Body of pancreas (tissue), 4 donors: ENCODE measurements around the gene POU2F2. TPM values are rescaled to one million over a fixed set of nuclear protein-coding genes. Genes with fewer than 3 reads are reported as not detected.

ENCODE experiments used
- ATAC-seq: fragments of 150-250 bp; one replicate; pipeline ENCODE4 v1.9.1; 2016
- DNase-seq, 4 donors: peaks; one replicate each; pipeline ENCODE4 v3.0.0-alpha.2; 2019
- H3K27ac ChIP-seq, 4 donors: fragments of 200-600 bp; sonication (generic); 1 replicate in 3 of 4; 2 replicates in 1 of 4; pipeline versions ENCODE4 v1.5.1 to v1.6.1; 2016 to 2019; ENCODE audit warnings: mild to moderate bottlenecking in 1 of 4, mixed read lengths in 1 of 4, moderate library complexity in 1 of 4
- H3K27me3 ChIP-seq, 2 donors: fragments of 200-600 bp; sonication (generic); one replicate each; pipeline ENCODE4 v1.6.0; 2016; ENCODE audit warnings: mild to moderate bottlenecking in 1 of 2
- H3K36me3 ChIP-seq, 2 donors: fragments of 200-600 bp; sonication (generic); replicated peaks in 1 of 2; 2 replicates each; pipeline ENCODE4 v1.5.1; 2016; ENCODE audit warnings: low read depth in 2 of 2; ENCODE audit not compliant: insufficient read depth in 1 of 2
- H3K4me1 ChIP-seq: fragments of 200-600 bp; sonication (generic); one replicate; pipeline ENCODE4 v1.6.0; 2016
- H3K4me3 ChIP-seq, 2 donors: fragments of 200-600 bp; sonication (generic); 1 replicate in 1 of 2; 2 replicates in 1 of 2; pipeline ENCODE4 v1.5.1; 2016 to 2019
- H3K9me3 ChIP-seq, 3 donors: fragments of 200-600 bp; sonication (generic); 1 replicate in 2 of 3; 2 replicates in 1 of 3; pipeline ENCODE4 v1.5.1; 2016
- POLR2A ChIP-seq, 3 donors: fragments of 450-650 bp; IDR thresholded peaks; one replicate each; pipeline ENCODE4 v1.6.1; 2016; ENCODE audit warnings: antibody characterized with exemption in 3 of 3, mild to moderate bottlenecking in 2 of 3
- WGBS, 2 donors: methylation state at CpG; one replicate each; pipeline ENCODE4 v1.1.5; 2017; 5-methylcytosine and 5-hydroxymethylcytosine counted together
- intact Hi-C: fragments of 100-400 bp; cut with DNase I; formaldehyde crosslinking; loops from one replicate; pipeline ENCODE4 v1.15.1; 2023
- total RNA-seq, 2 donors: library from RNA; depleted of rRNA; stranded (reverse); fragments of >200 nt; gene quantifications; one replicate each; pipeline ENCODE4 v1.1.0, GENCODE V29; 2016
- TF ChIP-seq, protein P1 (sequence below), 7 experiments: fragments of 450-650 bp in 4 of 7; fragments of 200-600 bp in 3 of 7; sonication (generic) in 3 of 7; IDR thresholded peaks; one replicate each; pipeline ENCODE4 v1.5.1; 2016 to 2019; ENCODE audit warnings: antibody characterized with exemption in 7 of 7

Gene POU2F2
- total RNA-seq, 2 donors from 2014 or later, result under 0.01 to 1.6 TPM

GRCh38 chr19:42099336-42099925 lies 32.8 kb downstream of the POU2F2 start:
- no peaks in the 10 kb centered on the region for H3K36me3 ChIP-seq
- WGBS, 2 donors, result 29 to 45% methylated on average over 6 of the region's 6 CpGs
- no peak for TF ChIP-seq POLR2A (IDR thresholded peaks at IDR 0.05)
- TF ChIP-seq, protein P1, sequence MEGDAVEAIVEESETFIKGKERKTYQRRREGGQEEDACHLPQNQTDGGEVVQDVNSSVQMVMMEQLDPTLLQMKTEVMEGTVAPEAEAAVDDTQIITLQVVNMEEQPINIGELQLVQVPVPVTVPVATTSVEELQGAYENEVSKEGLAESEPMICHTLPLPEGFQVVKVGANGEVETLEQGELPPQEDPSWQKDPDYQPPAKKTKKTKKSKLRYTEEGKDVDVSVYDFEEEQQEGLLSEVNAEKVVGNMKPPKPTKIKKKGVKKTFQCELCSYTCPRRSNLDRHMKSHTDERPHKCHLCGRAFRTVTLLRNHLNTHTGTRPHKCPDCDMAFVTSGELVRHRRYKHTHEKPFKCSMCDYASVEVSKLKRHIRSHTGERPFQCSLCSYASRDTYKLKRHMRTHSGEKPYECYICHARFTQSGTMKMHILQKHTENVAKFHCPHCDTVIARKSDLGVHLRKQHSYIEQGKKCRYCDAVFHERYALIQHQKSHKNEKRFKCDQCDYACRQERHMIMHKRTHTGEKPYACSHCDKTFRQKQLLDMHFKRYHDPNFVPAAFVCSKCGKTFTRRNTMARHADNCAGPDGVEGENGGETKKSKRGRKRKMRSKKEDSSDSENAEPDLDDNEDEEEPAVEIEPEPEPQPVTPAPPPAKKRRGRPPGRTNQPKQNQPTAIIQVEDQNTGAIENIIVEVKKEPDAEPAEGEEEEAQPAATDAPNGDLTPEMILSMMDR (IDR thresholded peaks at IDR 0.05), result no peak
- ATAC-seq, result peak; percentile 49
- peak; percentile 45 to 67 (median 59) for DNase-seq
- H3K27ac ChIP-seq, result peak overlapping the region; percentile 55 to 84 (median 84)
- no peaks in the 10 kb centered on the region for H3K9me3 ChIP-seq
- intact Hi-C loops, result no loop called here
- H3K4me1 ChIP-seq, result peaks cover 44% of the 10 kb centered on the region
- H3K4me3 ChIP-seq, result no peak overlapping the region
- no peaks in the 10 kb centered on the region for H3K27me3 ChIP-seq

- Histone ChIP-seq H3K4me1 (peaks cover 44% of the 10 kb centered on the region), H3K4me3 (no peak overlapping the region), H3K27ac (peak overlapping the region; percentile 55 to 84 (median 84)), H3K9me3 (no peaks in the 10 kb centered on the region), H3K36me3 (no peaks in the 10 kb centered on the region), H3K27me3 (no peaks in the 10 kb centered on the region)
- DNase-seq (peak; percentile 81 to 90 (median 88)), ATAC-seq (peak; percentile 93)
- WGBS, 2 donors, result 27 to 35% methylated on average over 3 to 6 of the region's 6 CpGs
- intact Hi-C loops, result no loop called here
- peak in 2 of 3 donors; percentile 18 to 43 for TF ChIP-seq POLR2A (IDR thresholded peaks at IDR 0.05)
- TF ChIP-seq, protein P1 (IDR thresholded peaks at IDR 0.05), result no peak
Observed at GRCh38 chr19:42098781-42099180, 33.5 kb downstream of the POU2F2 start.

- ATAC-seq, result no peak
- no peaks in the 10 kb centered on the region for H3K36me3 ChIP-seq
Observed at GRCh38 chr19:42097461-42097860, 34.8 kb downstream of the POU2F2 start.

GRCh38 chr19:42096255-42096837 lies 35.9 kb downstream of the POU2F2 start:
- TF ChIP-seq, protein P1 (IDR thresholded peaks at IDR 0.05), result no peak
- no peak for TF ChIP-seq POLR2A (IDR thresholded peaks at IDR 0.05)
- Histone ChIP-seq H3K27me3 (no peaks in the 10 kb centered on the region), H3K4me1 (peaks cover 41% of the 10 kb centered on the region), H3K36me3 (no peaks in the 10 kb centered on the region), H3K27ac (no peak overlapping the region), H3K4me3 (no peak overlapping the region), H3K9me3 (no peaks in the 10 kb centered on the region)
- ATAC-seq (no peak), DNase-seq (no peak)
- WGBS, 2 donors, result 66 to 70% methylated on average over 8 to 14 of the region's 15 CpGs
- intact Hi-C loops, result no loop called here

More at GRCh38 chr19:42097461-42097860, 34.8 kb downstream of the POU2F2 start:
- H3K27ac ChIP-seq, result peak overlapping the region in 2 of 4 donors; percentile 83 to 84
- DNase-seq, result no peak
- intact Hi-C loops, result no loop called here
- peaks cover 44% of the 10 kb centered on the region for H3K4me1 ChIP-seq
- no peak for TF ChIP-seq POLR2A (IDR thresholded peaks at IDR 0.05)
- TF ChIP-seq, protein P1 (IDR thresholded peaks at IDR 0.05), result no peak
- no peak overlapping the region for H3K4me3 ChIP-seq
- WGBS, 2 donors, result 44 to 49% methylated on average over 5 of the region's 5 CpGs
- H3K9me3 ChIP-seq, result no peaks in the 10 kb centered on the region
- no peaks in the 10 kb centered on the region for H3K27me3 ChIP-seq
